GM23248 (cell line): ENCODE results near the gene CBR3. TPM values are rescaled to one million over a fixed set of nuclear protein-coding genes. Genes with fewer than 3 reads are reported as not detected.
"Not testable (repeated sequence)": the region's sequence is repeated elsewhere in the genome, so short reads cannot be mapped to it uniquely, and the experiment has no call there.

Experiments
- DNase-seq: peaks from one replicate; pipeline ENCODE4 v3.0.0-alpha.2; 2015
- H2AFZ ChIP-seq: fragments of 200-600 bp; sonication (generic); 2 replicates; pipeline ENCODE4 v1.6.1; 2016; ENCODE audit warnings: antibody characterized with exemption
- H3F3A ChIP-seq: fragments of 200-600 bp; sonication (generic); 2 replicates; pipeline ENCODE4 v1.6.1; 2016; ENCODE audit warnings: mild to moderate bottlenecking, antibody characterized with exemption, mixed run types; ENCODE audit not compliant: insufficient read depth
- H3K27ac ChIP-seq: fragments of 200-600 bp; sonication (generic); 2 replicates; pipeline ENCODE4 v1.5.1; 2016; ENCODE audit warnings: mild to moderate bottlenecking
- H3K27me3 ChIP-seq: fragments of 200-600 bp; sonication (generic); replicated peaks from 2 replicates; pipeline ENCODE4 v1.6.1; 2016; ENCODE audit warnings: mild to moderate bottlenecking; ENCODE audit not compliant: insufficient read depth
- H3K36me3 ChIP-seq: fragments of 200-600 bp; sonication (generic); 2 replicates; pipeline ENCODE4 v1.6.1; 2016; ENCODE audit warnings: low read depth, mild to moderate bottlenecking
- H3K4me1 ChIP-seq: fragments of 200-600 bp; sonication (generic); 2 replicates; pipeline ENCODE4 v1.6.1; 2016; ENCODE audit warnings: mild to moderate bottlenecking; ENCODE audit not compliant: insufficient read depth
- H3K4me2 ChIP-seq: fragments of 200-600 bp; sonication (generic); one replicate; pipeline ENCODE4 v1.6.1; 2016; ENCODE audit warnings: mild to moderate bottlenecking; ENCODE audit not compliant: unreplicated experiment
- H3K4me3 ChIP-seq: fragments of 200-600 bp; sonication (generic); 2 replicates; pipeline ENCODE4 v1.5.1; 2016; ENCODE audit warnings: mild to moderate bottlenecking
- H3K79me2 ChIP-seq: fragments of 200-600 bp; sonication (generic); 2 replicates; pipeline ENCODE4 v1.6.1; 2016; ENCODE audit warnings: mild to moderate bottlenecking; ENCODE audit not compliant: insufficient read depth
- H3K9ac ChIP-seq: fragments of 200-600 bp; sonication (generic); 2 replicates; pipeline ENCODE4 v1.6.1; 2016; ENCODE audit warnings: mild to moderate bottlenecking
- H3K9me2 ChIP-seq: fragments of 200-600 bp; sonication (generic); 2 replicates; pipeline ENCODE4 v1.6.1; 2016; ENCODE audit warnings: mixed run types, mild to moderate bottlenecking, moderate library complexity; ENCODE audit not compliant: insufficient read depth
- H3K9me3 ChIP-seq: fragments of 200-600 bp; sonication (generic); one replicate; pipeline ENCODE4 v1.6.1; 2017; ENCODE audit warnings: low read depth
- H4K20me1 ChIP-seq: fragments of 200-600 bp; sonication (generic); 2 replicates; pipeline ENCODE4 v1.6.0; 2016; ENCODE audit not compliant: insufficient read depth
- EZH2 ChIP-seq: fragments of 200-600 bp; sonication (generic); IDR thresholded peaks from 2 replicates; pipeline ENCODE4 v1.6.1; 2018; ENCODE audit warnings: antibody characterized with exemption, mild to moderate bottlenecking; ENCODE audit not compliant: insufficient read depth, poor library complexity, severe bottlenecking
- EZH2phosphoT487 ChIP-seq: fragments of 200-600 bp; sonication (generic); IDR thresholded peaks from 2 replicates; pipeline ENCODE4 v1.6.1; 2018; ENCODE audit warnings: antibody characterized with exemption, moderate library complexity, mild to moderate bottlenecking, low read depth; ENCODE audit not compliant: insufficient read depth
- WGBS, 2 experiments: methylation state at CpG; one replicate each; pipeline ENCODE4 v1.1.6; 2015 to 2017; ENCODE audit warnings: low lambda C conversion rate in 2 of 2, low coverage in 1 of 2; ENCODE audit errors: missing lambda C conversion rate in 2 of 2; 5-methylcytosine and 5-hydroxymethylcytosine counted together
- in situ Hi-C: fragments of 300-500 bp; cut with MboI; formaldehyde crosslinking; loops from 2 replicates; pipeline ENCODE4 v1.15.0; 2020
- polyA plus RNA-seq: library from polyadenylated mRNA; unstranded; fragments of >200 nt; fragmentation: Nextera tagmentation; extraction: Ambion mirVana; gene quantifications from 2 replicates; pipeline ENCODE4 v1.2.1, GENCODE V29; 2016
- total RNA-seq: library from RNA; depleted of rRNA; stranded (reverse); fragments of >200 nt; shearing (Covaris generic); gene quantifications from 2 replicates; pipeline ENCODE4 v1.2.3, GENCODE V29; 2014

CBR3 gene
- total and polyA plus RNA-seq, 2 experiments from 2014 or later, result 17.3 to 28.1 TPM

GRCh38 chr21:36132696-36133095, 2.2 kb upstream of the CBR3 start:
- no peaks in the 10 kb centered on the region for H4K20me1 ChIP-seq

GRCh38 chr21:36135391-36136102, 668 bp downstream of the CBR3 start:
- Histone ChIP-seq H3K79me2 (peaks cover 8% of the 10 kb centered on the region), H3K27me3 (no peaks in the 10 kb centered on the region), H3K9ac (peak overlapping the region; percentile 86), H4K20me1 (no peaks in the 10 kb centered on the region), H3K27ac (peak overlapping the region; percentile 80), H2AFZ (peak overlapping the region; percentile 93), H3K36me3 (no peaks in the 10 kb centered on the region), H3K9me2 (no peaks in the 10 kb centered on the region), H3F3A (peaks cover 11% of the 10 kb centered on the region; the same call in 1 of the 2 replicates), H3K4me2 (peak overlapping the region; percentile 89), H3K9me3 (no peaks in the 10 kb centered on the region), H3K4me3 (peak overlapping the region; percentile 83), H3K4me1 (peaks cover 11% of the 10 kb centered on the region)
- TF ChIP-seq EZH2phosphoT487 (no peak), EZH2 (no peak)
- peak; percentile 89 for DNase-seq
- WGBS, 2 experiments, result 1% methylated on average over 56 to 59 of the region's 60 CpGs
- in situ Hi-C loops, result no loop called here

More at GRCh38 chr21:36132696-36133095, 2.2 kb upstream of the CBR3 start:
- Histone ChIP-seq H3K27me3 (no peaks in the 10 kb centered on the region), H3K9me2 (no peaks in the 10 kb centered on the region), H3F3A (peaks cover 12% of the 10 kb centered on the region; the same call in 1 of the 2 replicates), H3K4me2 (no peak overlapping the region), H3K4me3 (no peak overlapping the region), H2AFZ (no peak overlapping the region), H3K36me3 (no peaks in the 10 kb centered on the region), H3K4me1 (peaks cover 10% of the 10 kb centered on the region), H3K79me2 (peaks cover 8% of the 10 kb centered on the region; the same call in 1 of the 2 replicates), H3K27ac (no peak overlapping the region), H3K9me3 (no peaks in the 10 kb centered on the region), H3K9ac (no peak overlapping the region)
- 93% methylated on average over 8 of the region's 8 CpGs for WGBS, 2 experiments
- no peak for DNase-seq
- in situ Hi-C loops, result no loop called here
- no peak for TF ChIP-seq EZH2phosphoT487
- no peak for TF ChIP-seq EZH2

GRCh38 chr21:36139791-36140190, 4.9 kb downstream of the CBR3 start:
- not testable (repeated sequence) for H3K27me3 ChIP-seq, H3K79me2 ChIP-seq, H3K9me2 ChIP-seq, H3K9me3 ChIP-seq, H3K27ac ChIP-seq, H3K4me3 ChIP-seq, H4K20me1 ChIP-seq, H3F3A ChIP-seq, H3K4me2 ChIP-seq, H2AFZ ChIP-seq, H3K36me3 ChIP-seq, DNase-seq, H3K9ac ChIP-seq, H3K4me1 ChIP-seq
- 90 to 92% methylated on average over 13 of the region's 13 CpGs for WGBS, 2 experiments
- in situ Hi-C loops, result loop anchor here (10.0 kb wide), 1 partner anchor 195 kb away; no protein-coding TSS in a partner anchor

DNA sequence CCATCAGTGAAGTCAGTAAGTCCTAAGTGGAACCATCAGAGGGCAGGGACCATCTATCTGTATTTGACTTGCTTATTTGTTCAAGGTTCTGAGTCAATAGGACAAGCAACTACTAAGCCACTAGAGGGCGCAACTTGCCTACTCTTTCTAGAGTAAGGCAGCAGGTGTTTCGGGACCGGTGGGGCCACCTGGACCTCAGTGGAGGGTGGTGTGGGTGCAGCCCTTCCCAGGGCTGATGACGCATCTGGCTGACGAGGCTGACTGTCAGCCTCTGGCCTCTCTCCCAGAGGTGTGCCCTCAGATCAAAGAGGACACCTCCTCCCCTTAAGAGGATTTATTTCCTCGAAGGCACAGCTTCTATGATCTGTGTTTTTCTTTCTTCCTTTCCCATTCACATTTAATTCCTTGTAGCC, 6.6 kb downstream of the CBR3 start:
- in situ Hi-C loops, result loop anchor here (10.0 kb wide), 1 partner anchor 193 kb away; no protein-coding TSS in a partner anchor
- Histone ChIP-seq H3K9me2 (no peaks in the 10 kb centered on the region), H4K20me1 (no peaks in the 10 kb centered on the region), H3K4me2 (no peak overlapping the region), H3K27me3 (no peaks in the 10 kb centered on the region), H3K27ac (no peak overlapping the region), H3K9me3 (no peaks in the 10 kb centered on the region), H3K4me1 (0 out of 2 replicates have a peak, but pooled peaks cover 4% of the 10 kb centered on the region), H2AFZ (no peak overlapping the region), H3K9ac (no peak overlapping the region), H3K4me3 (no peak overlapping the region), H3K79me2 (peaks cover 8% of the 10 kb centered on the region), H3K36me3 (no peaks in the 10 kb centered on the region), H3F3A (no peaks in the 10 kb centered on the region)
- peak; percentile 89 for DNase-seq
- 13 to 16% methylated on average over 6 of the region's 6 CpGs for WGBS, 2 experiments
- TF ChIP-seq EZH2, result no peak
- TF ChIP-seq EZH2phosphoT487, result no peak

DNA sequence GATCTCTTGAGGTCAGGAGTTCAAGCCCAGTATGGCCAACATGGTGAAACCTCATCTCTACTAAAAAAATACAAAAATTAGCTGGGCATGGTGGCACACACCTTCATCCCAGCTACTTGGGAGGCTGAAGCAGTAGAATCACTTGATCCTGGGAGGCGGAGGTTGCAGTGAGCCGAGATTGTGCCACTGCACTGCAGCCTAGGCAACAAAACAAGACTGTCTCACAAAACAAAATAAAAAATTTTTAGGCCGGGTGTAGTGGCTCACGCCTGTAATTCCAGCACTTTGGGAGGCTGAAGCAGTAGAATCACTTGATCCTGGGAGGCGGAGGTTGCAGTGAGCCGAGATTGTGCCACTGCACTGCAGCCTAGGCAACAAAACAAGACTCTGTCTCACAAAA, 9.4 kb downstream of the CBR3 start:
- H3K36me3 ChIP-seq, H3K4me3 ChIP-seq, H3F3A ChIP-seq, H3K4me2 ChIP-seq, H3K9me2 ChIP-seq, H3K27me3 ChIP-seq, H2AFZ ChIP-seq, H3K4me1 ChIP-seq, H4K20me1 ChIP-seq, H3K27ac ChIP-seq, DNase-seq, H3K9ac ChIP-seq, H3K79me2 ChIP-seq, H3K9me3 ChIP-seq: not testable (repeated sequence)
- in situ Hi-C loops, result loop anchor here (10.0 kb wide), 1 partner anchor 191 kb away; no protein-coding TSS in a partner anchor
- 69 to 74% methylated on average over 6 of the region's 6 CpGs for WGBS, 2 experiments
